HepG2 (cell line): ENCODE data around the gene GOLPH3. TPM values are rescaled to one million over a fixed set of nuclear protein-coding genes. Genes with fewer than 3 reads are reported as not detected.

Experiments used
- CC2D1A ChIP-seq: sonication (generic); formaldehyde crosslinking; IDR thresholded peaks from 2 replicates; pipeline ENCODE4 v1.8.1; 2023; ENCODE audit warnings: mild to moderate bottlenecking, missing genetic modification reagents
- CENPX ChIP-seq: sonication (generic); formaldehyde crosslinking; IDR thresholded peaks from 2 replicates; pipeline ENCODE4 v1.9.0; 2021; ENCODE audit warnings: mild to moderate bottlenecking, missing genetic modification reagents, moderate library complexity
- HDAC1 ChIP-seq: sonication (generic); formaldehyde crosslinking; IDR thresholded peaks from 2 replicates; pipeline ENCODE4 v1.5.1; 2020; ENCODE audit warnings: mild to moderate bottlenecking, missing genetic modification reagents
- HNF4A ChIP-seq: sonication (generic); formaldehyde crosslinking; IDR thresholded peaks from 2 replicates; pipeline ENCODE4 v1.4.0; 2020; ENCODE audit warnings: missing genetic modification reagents
- KDM5B ChIP-seq: sonication (generic); formaldehyde crosslinking; IDR thresholded peaks from 2 replicates; pipeline ENCODE4 v1.4.0; 2020; ENCODE audit warnings: missing genetic modification reagents, mild to moderate bottlenecking, borderline replicate concordance
- POLR2AphosphoS5 ChIP-seq: IDR thresholded peaks from 2 replicates; pipeline ENCODE4 v1.6.1; 2012; ENCODE audit warnings: low read depth, low read length
- TGIF2 ChIP-seq: IDR thresholded peaks from 2 replicates; pipeline ENCODE4 v1.6.1; 2016; ENCODE audit warnings: control low read depth, missing compliant biosample characterization
- ZFAT ChIP-seq: sonication (generic); formaldehyde crosslinking; conservative IDR thresholded peaks from 2 replicates; pipeline ENCODE4 v1.8.1; 2023; ENCODE audit warnings: missing genetic modification reagents, inconsistent platforms
- ZNF343 ChIP-seq: sonication (generic); formaldehyde crosslinking; IDR thresholded peaks from 2 replicates; pipeline ENCODE4 v1.4.0; 2020; ENCODE audit warnings: mild to moderate bottlenecking, missing genetic modification reagents
- ZNF501 ChIP-seq: sonication (generic); formaldehyde crosslinking; IDR thresholded peaks from 2 replicates; pipeline ENCODE4 v1.5.1; 2020; ENCODE audit warnings: mild to moderate bottlenecking, moderate library complexity, missing genetic modification reagents
- ZSCAN30 ChIP-seq: sonication (generic); formaldehyde crosslinking; IDR thresholded peaks from 2 replicates; pipeline ENCODE4 v1.5.0; 2020; ENCODE audit warnings: mild to moderate bottlenecking, missing genetic modification reagents
- polyA plus RNA-seq, 8 experiments: library from polyadenylated mRNA; depleted of rRNA in 3 of 8; stranded (reverse) in 7 of 8; unstranded in 1 of 8; fragments of >200 nt; fragmentation: Illumina TruSeq in 4 of 8; extraction: Trizol in 4 of 8; gene quantifications; 2 replicates each; pipeline versions ENCODE4 v1.2.1 to v1.2.3, GENCODE V29; 2011 to 2016; ENCODE audit warnings: low read depth in 4 of 8, missing spikeins in 1 of 8, mixed read lengths in 1 of 8; ENCODE audit not compliant: insufficient read depth in 1 of 8
- total RNA-seq, 5 experiments: library from RNA; depleted of rRNA; stranded (reverse); fragments of >200 nt; fragmentation: Illumina TruSeq; extraction: Trizol; gene quantifications; 2 replicates each; pipeline ENCODE4 v1.2.3, GENCODE V29; 2016; ENCODE audit warnings: low read depth in 1 of 5
- TF ChIP-seq, protein P1 (sequence below), 2 experiments: sonication (generic) in 1 of 2; formaldehyde crosslinking in 1 of 2; IDR thresholded peaks; 2 replicates each; pipeline versions ENCODE4 v1.6.1 to v1.9.0; 2014 to 2022; ENCODE audit warnings: antibody characterized with exemption in 1 of 2, borderline replicate concordance in 1 of 2, inconsistent platforms in 1 of 2, low read depth in 1 of 2, missing genetic modification reagents in 1 of 2
- TF ChIP-seq, protein P2 (sequence below): sonication (generic); formaldehyde crosslinking; IDR thresholded peaks from 2 replicates; pipeline ENCODE4 v1.5.0; 2020; ENCODE audit warnings: mild to moderate bottlenecking, missing genetic modification reagents
- TF ChIP-seq, protein P3 (sequence below): sonication (generic); formaldehyde crosslinking; IDR thresholded peaks from 2 replicates; pipeline ENCODE4 v1.9.0; 2021; ENCODE audit warnings: missing genetic modification reagents, borderline replicate concordance

The GOLPH3 gene
- total and polyA plus RNA-seq, 2 of the 13 experiments (the other 11 are each of a cell fraction or from before 2014, with no cell fraction given) = 59.5 to 84.5 TPM

DNA sequence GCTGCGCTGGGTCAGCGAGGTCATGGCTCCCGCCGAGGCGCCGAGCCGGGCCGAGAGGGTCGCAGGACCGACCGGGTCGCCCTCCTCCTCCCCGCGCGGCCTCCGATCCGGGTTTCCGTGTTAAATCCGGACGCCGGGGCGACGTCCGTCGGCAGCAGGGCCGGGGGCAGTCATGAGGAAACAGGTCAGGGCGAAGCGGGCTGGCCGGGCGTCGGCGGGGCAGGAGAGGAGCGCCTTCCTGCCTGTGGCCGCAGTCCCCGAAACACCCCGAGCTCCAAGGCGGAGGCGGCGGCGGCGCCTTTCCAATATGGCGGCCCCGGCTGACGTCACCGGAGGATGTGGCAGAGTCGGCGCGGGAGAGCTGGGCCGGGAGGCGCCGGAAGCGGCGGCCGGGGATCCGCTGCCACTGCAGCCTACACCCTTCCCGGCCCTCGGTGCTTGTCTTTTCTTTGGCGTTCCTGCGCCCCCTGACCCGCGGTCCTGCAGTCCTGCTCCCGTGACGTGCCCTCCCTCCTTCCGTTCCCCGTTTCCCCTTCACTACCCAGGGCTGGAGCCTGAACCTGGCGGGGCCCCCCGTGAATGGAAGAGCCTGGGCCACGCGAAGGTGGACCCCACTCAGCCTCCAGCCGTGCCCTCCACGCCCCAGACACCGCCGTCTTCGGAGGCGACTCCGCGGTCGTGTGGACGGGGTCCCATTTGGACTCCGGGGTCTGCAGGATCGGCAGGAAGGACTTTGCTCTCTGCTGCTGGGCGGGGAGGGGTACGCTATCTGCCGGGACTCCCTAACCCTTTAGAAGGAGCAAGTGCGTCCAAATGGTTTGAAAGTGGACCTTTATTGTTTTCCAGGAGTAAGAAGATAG, at the start of gene GOLPH3 (continued):
- TF ChIP-seq, protein P1, sequence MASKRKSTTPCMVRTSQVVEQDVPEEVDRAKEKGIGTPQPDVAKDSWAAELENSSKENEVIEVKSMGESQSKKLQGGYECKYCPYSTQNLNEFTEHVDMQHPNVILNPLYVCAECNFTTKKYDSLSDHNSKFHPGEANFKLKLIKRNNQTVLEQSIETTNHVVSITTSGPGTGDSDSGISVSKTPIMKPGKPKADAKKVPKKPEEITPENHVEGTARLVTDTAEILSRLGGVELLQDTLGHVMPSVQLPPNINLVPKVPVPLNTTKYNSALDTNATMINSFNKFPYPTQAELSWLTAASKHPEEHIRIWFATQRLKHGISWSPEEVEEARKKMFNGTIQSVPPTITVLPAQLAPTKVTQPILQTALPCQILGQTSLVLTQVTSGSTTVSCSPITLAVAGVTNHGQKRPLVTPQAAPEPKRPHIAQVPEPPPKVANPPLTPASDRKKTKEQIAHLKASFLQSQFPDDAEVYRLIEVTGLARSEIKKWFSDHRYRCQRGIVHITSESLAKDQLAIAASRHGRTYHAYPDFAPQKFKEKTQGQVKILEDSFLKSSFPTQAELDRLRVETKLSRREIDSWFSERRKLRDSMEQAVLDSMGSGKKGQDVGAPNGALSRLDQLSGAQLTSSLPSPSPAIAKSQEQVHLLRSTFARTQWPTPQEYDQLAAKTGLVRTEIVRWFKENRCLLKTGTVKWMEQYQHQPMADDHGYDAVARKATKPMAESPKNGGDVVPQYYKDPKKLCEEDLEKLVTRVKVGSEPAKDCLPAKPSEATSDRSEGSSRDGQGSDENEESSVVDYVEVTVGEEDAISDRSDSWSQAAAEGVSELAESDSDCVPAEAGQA (IDR thresholded peaks at IDR 0.05; ENCODE audit: low read depth) = peak; percentile 94
- TF ChIP-seq, protein P1 (CRISPR knock-in tag; IDR thresholded peaks at IDR 0.05; ENCODE audit: borderline replicate concordance) = no peak; the same call in 1 of the 2 replicates
- TF ChIP-seq, protein P2, sequence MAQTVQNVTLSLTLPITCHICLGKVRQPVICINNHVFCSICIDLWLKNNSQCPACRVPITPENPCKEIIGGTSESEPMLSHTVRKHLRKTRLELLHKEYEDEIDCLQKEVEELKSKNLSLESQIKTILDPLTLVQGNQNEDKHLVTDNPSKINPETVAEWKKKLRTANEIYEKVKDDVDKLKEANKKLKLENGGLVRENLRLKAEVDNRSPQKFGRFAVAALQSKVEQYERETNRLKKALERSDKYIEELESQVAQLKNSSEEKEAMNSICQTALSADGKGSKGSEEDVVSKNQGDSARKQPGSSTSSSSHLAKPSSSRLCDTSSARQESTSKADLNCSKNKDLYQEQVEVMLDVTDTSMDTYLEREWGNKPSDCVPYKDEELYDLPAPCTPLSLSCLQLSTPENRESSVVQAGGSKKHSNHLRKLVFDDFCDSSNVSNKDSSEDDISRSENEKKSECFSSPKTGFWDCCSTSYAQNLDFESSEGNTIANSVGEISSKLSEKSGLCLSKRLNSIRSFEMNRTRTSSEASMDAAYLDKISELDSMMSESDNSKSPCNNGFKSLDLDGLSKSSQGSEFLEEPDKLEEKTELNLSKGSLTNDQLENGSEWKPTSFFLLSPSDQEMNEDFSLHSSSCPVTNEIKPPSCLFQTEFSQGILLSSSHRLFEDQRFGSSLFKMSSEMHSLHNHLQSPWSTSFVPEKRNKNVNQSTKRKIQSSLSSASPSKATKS = no peak
- TF ChIP-seq CENPX (CRISPR knock-in tag) (no peak), HNF4A (peak; percentile 84), HDAC1 (peak; percentile 81), KDM5B (CRISPR knock-in tag) (peak; percentile 95; the same call in 1 of the 2 replicates), ZNF343 (CRISPR knock-in tag) (no peak), TGIF2 (CRISPR knock-in tag) (no peak), ZFAT (CRISPR knock-in tag) (0 out of 2 replicates have a peak, but pooled peaks have one; percentile 26), POLR2AphosphoS5 (peak; percentile 81), ZSCAN30 (0 out of 2 replicates have a peak, but pooled peaks have one; percentile 75), CC2D1A (CRISPR knock-in tag) (no peak), ZNF501 (CRISPR knock-in tag) (peak; percentile 90)
- TF ChIP-seq, protein P3, sequence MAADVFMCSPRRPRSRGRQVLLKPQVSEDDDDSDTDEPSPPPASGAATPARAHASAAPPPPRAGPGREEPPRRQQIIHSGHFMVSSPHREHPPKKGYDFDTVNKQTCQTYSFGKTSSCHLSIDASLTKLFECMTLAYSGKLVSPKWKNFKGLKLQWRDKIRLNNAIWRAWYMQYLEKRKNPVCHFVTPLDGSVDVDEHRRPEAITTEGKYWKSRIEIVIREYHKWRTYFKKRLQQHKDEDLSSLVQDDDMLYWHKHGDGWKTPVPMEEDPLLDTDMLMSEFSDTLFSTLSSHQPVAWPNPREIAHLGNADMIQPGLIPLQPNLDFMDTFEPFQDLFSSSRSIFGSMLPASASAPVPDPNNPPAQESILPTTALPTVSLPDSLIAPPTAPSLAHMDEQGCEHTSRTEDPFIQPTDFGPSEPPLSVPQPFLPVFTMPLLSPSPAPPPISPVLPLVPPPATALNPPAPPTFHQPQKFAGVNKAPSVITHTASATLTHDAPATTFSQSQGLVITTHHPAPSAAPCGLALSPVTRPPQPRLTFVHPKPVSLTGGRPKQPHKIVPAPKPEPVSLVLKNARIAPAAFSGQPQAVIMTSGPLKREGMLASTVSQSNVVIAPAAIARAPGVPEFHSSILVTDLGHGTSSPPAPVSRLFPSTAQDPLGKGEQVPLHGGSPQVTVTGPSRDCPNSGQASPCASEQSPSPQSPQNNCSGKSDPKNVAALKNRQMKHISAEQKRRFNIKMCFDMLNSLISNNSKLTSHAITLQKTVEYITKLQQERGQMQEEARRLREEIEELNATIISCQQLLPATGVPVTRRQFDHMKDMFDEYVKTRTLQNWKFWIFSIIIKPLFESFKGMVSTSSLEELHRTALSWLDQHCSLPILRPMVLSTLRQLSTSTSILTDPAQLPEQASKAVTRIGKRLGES (CRISPR knock-in tag) = no peak
